ENCODE measurements around the gene ABLIM3.

The ABLIM3 gene

DNA sequence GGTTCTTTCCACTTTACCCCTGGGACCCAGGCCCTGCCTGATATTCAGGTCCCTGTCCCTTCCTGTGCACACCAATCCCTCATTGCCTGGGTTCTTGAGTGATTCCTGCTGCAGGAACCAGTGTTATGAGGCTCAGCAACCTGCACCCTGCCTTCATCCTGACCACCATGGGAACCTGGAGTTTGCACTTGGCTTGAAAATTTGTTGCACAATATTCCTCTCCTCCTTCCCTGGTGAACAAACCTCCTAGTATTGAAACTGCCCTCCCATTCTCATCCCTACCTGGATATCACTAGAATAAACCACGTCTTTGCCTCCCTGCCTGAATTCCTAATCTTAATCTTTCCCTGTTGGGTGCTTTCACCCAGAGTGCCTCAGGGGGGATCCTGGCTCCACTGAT is 78.3 kb downstream of the ABLIM3 start:
- DNase-seq (ENCODE audit: low read depth in 2 of 2): no peak

DNA sequence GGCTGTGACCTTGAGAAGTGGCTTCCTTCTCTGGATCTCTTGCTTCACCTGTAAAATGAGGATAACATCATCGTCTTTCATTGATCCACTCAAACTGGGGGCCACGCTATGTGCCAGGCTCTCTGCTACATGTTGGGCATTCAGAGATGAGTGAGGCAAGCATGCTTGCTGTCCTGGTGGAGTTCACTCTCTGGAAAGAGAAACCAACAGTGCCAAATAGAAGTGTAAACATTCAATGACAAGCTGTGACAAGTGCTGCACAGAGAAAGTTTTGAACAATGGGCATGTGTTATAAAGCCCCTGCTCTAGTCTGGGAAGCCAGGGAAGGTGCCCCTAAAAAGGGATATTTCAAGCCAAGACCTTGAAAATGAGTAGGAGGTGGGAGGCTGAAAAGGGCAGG is 79.5 kb downstream of the ABLIM3 start:
- no peak for DNase-seq (ENCODE audit: low read depth in 2 of 2)

DNA sequence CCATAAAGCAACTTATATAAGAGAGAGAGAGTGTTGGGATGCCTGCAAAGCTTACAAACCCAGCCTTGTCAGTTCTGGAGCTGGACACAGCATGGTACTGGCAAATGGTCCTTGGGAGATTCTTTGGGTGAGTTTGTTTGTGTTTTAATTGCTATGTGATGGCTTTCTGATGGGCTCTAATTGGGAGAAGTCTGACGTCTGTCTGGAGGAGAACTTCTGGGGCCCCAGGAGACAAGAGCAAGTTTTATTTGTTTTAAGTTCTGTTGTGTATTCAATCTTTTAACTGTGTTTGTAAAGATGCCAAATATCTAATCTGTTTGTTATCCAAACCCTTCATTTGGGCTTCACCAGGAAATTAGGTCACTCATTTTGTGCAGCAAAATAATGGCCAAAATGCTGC is 80.0 kb downstream of the ABLIM3 start:
- DNase-seq (ENCODE audit: low read depth in 2 of 2): no peak

GRCh38 chr5:149221731-149222342 is 80.5 kb downstream of the ABLIM3 start:
- no peak for DNase-seq (ENCODE audit: low read depth in 2 of 2)

DNA sequence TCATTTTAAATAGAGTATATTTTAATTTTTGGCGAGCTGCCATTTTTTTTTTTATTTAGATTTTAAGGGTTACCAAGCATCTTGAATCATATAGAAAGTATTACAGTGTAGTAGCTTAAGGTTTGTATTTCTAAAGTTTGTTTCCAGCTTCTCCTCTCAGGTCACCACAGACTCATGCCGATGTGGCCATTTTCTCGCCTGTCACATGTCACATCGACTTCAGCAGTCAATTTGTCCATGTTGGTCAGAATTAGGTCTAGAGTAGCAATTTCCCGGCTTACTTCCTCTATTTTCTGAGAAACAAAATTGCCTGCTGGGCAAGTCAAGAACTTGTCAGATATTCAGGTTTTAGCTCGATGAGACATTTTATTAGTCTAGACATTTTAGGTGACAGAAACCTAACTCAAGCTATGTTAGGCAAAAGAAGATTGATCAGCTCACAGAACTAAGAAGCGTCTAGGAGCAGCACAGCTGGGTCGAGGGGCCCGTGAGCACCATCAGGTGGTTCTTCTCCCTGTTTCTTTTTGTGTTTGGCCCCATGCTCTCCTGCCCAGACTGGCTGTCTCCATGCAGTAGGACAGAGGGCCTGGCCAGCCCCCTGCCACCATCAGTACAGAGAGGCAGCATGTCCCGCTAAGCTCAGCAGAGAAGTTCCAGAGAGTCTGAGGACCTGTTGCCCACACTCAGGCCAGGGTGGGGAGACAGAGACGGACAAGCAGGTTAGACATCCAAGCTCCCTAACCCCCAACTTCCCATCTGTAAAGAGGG is 82.0 kb downstream of the ABLIM3 start:
- no peak for DNase-seq (ENCODE audit: low read depth in 2 of 2)

DNA sequence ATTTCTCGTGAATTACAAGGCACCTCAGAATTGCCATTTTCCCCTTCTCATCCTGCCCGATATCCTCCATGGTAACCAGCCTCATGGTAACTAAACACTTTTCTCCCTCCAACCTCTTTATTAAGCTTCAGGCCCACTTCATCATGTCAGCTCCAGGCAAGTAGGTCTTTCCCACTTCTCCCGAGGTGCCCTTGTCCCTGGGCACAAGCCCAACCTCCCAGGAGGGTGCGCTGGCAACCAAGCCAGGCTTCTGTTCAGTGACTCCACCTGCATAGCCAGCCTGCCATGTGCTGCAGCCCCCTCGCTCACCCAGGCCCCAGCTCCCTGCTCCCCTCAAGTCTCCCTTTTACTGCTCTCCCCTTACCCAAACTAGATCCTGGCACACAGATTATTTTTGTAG is 83.0 kb downstream of the ABLIM3 start:
- DNase-seq (ENCODE audit: low read depth in 2 of 2): no peak

DNA sequence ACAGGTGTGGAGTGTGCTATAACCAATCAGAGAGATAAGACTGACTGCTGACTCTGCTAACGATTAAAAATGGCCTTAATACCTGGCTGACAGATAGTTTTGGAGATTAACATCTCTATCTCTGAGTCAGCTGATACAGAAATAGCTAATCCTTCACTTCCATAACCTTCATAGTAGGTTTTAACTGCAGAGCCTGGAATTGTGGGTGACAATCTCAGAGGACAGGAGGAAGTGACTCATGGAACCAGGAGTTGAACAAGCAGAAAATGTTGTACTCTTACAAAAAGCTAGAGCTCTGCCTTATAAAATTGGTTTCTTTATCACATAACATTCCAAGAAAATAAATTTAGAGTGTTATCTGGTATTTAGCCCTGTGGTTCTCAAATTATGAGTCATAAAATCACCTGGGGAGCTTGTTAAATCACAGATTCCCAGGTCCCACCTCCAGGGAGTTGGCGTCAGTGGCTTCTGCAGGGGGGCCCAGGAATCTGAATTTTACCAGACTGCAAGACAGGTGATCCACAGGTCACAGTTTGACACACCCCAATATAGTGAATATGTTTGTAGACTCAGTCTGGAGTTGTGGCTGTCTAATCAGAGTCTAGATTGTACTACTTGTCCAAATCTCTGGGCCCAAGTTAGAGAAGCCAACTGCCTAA is 86.0 kb downstream of the ABLIM3 start:
- no peak for DNase-seq (ENCODE audit: low read depth in 2 of 2)

DNA sequence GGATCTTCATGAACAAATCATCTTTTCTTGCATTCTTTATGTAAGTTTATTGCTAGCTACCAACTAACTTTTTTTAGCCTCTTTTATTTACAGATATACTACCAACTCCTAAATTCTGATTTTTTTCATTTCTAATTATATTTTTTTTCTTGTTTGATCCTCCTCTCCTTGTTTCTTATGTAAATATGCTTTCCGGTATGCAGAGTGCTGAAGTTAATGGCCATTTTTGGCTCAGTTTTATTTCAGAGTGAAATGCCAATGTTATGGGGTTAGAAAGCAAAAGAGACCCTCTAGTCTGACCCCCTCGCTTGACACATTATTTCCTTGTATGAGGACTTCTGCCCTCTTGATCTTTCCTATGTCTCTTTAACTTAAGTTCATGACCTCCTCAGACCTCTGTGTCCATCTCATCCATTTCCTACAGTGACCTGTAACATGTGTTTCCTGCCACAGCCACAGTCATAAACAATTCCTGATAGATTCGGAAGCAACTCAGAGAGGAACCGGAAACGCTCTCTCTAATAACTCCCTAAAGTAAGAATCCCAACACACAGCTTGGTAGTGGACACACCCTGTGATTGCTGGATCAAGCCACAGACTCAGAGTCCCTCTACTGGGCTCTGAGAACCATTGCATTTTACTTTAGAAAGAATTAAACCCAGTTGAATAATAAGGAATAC is 87.5 kb downstream of the ABLIM3 start:
- peak; percentile 71 to 72 for DNase-seq (ENCODE audit: low read depth in 2 of 2)

DNA sequence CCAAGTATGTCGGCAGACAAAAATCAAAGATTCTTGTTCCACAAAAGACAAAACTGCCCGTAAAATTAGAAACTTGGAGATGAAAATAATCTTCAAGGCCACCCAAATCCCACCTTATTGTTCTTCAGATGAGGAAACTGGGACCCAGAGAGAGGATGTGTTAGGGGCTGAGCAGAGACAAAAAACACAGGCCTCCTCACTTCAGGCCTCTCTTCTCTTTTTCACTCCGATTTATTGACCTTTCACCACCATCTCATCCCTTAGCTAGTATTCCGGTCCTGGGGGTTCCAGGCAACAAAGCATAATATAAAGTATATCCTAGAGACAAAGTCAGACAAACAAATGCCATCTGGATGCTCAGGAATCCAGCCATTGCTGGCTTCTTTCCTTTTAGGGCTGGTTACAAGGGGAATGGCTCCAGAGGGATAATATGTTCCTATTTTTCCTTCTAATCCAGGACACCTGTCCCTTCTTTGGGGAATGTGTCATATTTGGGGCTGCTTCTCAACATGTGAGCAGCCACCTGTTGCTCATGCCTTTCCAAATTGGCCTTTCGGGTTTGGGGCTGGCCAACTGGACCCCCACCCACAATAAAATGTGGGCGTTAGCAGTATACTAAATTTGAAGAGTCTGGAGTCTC is 88.1 kb downstream of the ABLIM3 start:
- no peak for DNase-seq (ENCODE audit: low read depth in 2 of 2)

DNA sequence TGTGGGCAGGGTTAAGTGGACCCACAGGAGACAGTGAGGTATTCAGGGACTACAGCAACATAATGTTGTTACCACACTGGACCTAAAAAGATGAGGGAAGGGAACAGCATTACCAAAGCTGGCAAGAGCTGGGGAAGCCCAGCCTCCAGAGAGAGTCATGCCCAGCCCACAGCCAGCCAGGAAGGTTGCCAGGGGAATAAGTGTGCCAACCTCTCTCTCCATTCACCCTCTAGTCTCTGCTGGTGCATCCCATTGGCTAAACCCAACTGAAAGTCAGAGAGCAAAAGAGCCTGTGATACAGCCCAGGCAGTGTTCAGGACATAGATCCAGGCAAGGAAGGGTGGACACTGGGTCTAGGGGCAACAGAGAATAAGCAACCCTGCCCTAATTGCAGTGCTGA is 94.5 kb downstream of the ABLIM3 start:
- DNase-seq (ENCODE audit: low read depth in 2 of 2): no peak

DNA sequence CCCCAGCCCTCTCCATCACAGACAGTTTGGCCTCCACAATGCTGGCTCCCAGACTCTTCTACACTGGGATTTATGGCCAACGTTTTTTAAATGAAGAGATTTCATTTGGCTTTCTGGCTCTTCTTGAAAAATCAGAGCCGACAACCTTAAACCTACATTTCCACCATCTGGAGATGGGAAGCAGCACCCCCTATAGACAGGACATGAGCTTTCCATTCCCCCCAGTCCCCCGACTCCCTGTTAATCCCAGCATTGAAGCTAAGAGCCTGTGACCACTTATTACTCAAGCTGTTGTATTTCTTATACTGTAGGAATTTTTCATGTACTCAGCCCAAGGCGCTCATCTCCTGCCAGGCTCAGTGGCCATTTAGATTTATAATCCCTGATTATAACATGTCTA is 96.4 kb downstream of the ABLIM3 start:
- no peak for DNase-seq (ENCODE audit: low read depth in 2 of 2)

GRCh38 chr5:149238540-149238939 is 97.2 kb downstream of the ABLIM3 start:
- DNase-seq (ENCODE audit: low read depth in 2 of 2): no peak

GRCh38 chr5:149239917-149240316 is 98.6 kb downstream of the ABLIM3 start:
- DNase-seq (ENCODE audit: low read depth in 2 of 2): no peak

DNA sequence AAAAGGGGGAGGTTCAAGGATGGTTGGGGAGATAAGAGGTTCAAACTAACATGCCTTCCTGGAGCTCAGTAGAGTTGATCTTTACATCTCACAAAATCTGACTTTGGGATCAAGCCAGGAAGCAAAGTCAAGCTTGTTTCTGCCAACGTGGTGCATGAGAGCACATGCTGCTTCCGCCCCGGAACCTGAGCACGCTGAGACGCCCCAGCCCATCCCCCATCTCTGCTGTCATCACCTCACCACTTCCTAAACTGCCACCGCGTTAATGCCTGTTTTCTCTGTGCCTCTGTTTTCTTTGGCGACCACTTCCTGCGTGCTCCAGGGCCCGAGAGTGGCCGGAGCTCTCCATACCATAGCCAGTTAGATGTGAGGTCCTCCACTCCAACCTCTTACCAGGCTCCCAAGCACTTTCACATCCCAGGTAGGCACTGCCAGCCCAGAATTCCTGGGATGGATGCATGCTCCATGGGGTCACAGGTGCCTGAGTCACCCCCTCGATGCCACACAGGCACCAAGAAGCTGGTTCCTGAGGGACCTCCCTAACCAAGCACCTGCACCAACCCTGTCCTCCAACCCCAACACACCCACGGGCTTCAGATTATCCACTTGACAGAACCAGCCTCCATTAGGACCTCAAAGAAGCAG is 99.2 kb downstream of the ABLIM3 start:
- DNase-seq (ENCODE audit: low read depth in 2 of 2): no peak

DNA sequence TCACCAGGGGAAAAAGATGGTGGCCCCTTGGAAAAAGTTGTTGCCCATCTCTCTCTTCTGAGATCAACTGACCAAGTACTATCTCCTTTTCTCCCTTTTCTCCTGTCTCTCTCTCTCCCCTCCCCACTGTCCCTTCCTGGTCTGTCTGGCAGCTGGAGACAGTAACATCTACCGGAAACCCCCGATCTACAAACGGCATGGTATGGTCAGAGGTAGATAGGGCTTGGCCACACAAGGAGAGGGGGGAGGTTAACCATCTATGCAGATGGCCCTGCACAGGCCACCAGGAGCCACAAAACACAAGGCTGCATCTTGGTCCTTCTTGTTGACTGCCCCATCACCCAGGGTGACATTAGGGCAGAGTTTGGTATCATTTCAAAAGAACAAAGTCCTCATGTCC is 101.0 kb downstream of the ABLIM3 start:
- no peak for DNase-seq (ENCODE audit: low read depth in 2 of 2)

- DNase-seq (ENCODE audit: low read depth in 2 of 2): no peak
These were observed 105.6 kb downstream of the ABLIM3 start for GRCh38 chr5:149246906-149247305.

DNA sequence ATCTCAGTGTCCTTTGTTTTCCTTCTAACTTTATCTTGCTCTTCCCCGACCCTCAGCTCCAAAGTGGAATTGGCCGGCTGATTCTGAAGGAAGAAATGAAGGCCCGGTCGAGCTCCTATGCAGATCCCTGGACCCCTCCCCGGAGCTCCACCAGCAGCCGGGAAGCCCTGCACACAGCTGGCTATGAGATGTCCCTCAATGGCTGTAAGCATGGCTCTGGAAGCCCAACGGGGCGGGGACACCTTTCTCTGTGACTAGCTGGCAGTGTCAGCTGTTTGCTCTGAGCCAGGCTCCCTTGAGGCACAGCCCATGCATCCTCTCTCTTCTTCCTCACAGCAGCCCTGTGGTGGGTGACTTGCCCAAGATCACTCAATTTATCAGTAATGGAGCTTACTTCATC is 106.4 kb downstream of the ABLIM3 start:
- no peak for DNase-seq (ENCODE audit: low read depth in 2 of 2)

DNA sequence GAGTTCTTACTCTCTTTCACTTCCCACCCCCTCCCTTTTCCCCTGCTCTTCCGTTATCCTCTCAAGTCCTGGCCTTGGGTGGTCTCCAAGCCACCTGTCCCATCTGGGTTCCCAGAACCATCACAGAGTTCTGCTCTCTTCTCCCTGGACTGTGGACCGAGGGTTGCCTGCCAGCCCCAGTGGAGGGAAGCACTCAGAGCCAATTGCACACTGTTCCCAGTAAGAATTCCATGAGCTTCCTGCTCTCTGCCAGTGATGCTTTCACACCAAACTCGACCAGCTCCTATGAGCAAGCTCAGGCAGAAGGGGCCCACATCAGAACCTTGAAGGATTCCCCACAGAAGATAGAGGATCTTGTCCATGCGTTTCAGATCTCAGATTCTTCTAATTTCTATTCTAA is 110.3 kb downstream of the ABLIM3 start:
- no peak for DNase-seq (ENCODE audit: low read depth in 2 of 2)

- no peak for DNase-seq (ENCODE audit: low read depth in 2 of 2)
These were observed 113.2 kb downstream of the ABLIM3 start for GRCh38 chr5:149254506-149254905.

GRCh38 chr5:149256451-149256850 is 115.2 kb downstream of the ABLIM3 start:
- no peak for DNase-seq (ENCODE audit: low read depth in 2 of 2)

DNA sequence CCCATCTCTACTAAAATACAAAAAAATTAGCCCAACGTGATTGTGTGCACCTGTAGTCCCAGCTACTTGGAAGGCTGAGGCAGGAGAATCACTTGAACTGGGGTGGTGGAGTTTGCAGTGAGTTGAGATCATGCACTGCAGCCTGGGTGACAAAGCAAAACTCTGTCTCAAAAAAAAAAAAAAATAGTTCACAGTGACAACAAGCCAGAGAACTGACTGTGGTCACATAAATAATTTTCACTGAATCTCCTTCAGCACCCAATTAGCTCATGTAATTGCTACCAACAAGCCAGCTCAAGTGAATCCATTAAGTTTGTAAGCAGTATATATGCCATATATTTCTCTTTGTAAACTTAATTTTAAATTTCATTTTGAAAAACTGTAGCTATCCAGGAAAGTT is 115.8 kb downstream of the ABLIM3 start:
- no peak for DNase-seq (ENCODE audit: low read depth in 2 of 2)
